ENCODE measurements around the gene TTLL4.
A peak's percentile ranks its signal among the peaks of the same experiment; 100 is the strongest.
"Not testable (repeated sequence)": the region's sequence is repeated elsewhere in the genome, so short reads cannot be mapped to it uniquely, and the experiment has no call there.

Gene TTLL4

GRCh38 chr2:218687400-218688060 lies 23.1 kb upstream of the TTLL4 start:
- H3K4me2 ChIP-seq (ENCODE audit: low read length); H3F3A ChIP-seq (ENCODE audit: control insufficient read depth, insufficient read depth); H3K4me1 ChIP-seq (ENCODE audit: control insufficient read depth, low read length); H3K27me3 ChIP-seq (ENCODE audit: control insufficient read depth, low read length); H3K9me3 ChIP-seq (ENCODE audit: control insufficient read depth, insufficient read depth, low read length); H3K27ac ChIP-seq (ENCODE audit: low read depth, low read length); H3K4me3 ChIP-seq (ENCODE audit: low read length); H3K36me3 ChIP-seq (ENCODE audit: control insufficient read depth, low read length); H3K79me2 ChIP-seq (ENCODE audit: control insufficient read depth, low read length); H4K20me1 ChIP-seq (ENCODE audit: control insufficient read depth, insufficient read depth, low read depth, low read length); H3K9me2 ChIP-seq (replicated peaks; ENCODE audit: control insufficient read depth, low read length): not testable (repeated sequence)
- peak; percentile 76 for TF ChIP-seq CTCF (IDR thresholded peaks at IDR 0.05; ENCODE audit: low read depth, low read length, poor library complexity, severe bottlenecking)

GRCh38 chr2:218691234-218691633 lies 19.4 kb upstream of the TTLL4 start:
- H4K20me1 ChIP-seq (ENCODE audit: control insufficient read depth, insufficient read depth, low read depth, low read length): no peaks in the 10 kb centered on the region
- H3K4me2 ChIP-seq (ENCODE audit: low read length): no peak overlapping the region
- no peaks in the 10 kb centered on the region for H3F3A ChIP-seq (ENCODE audit: control insufficient read depth, insufficient read depth)
- no peaks in the 10 kb centered on the region for H3K9me2 ChIP-seq (replicated peaks; ENCODE audit: control insufficient read depth, low read length)
- H3K79me2 ChIP-seq (ENCODE audit: control insufficient read depth, low read length): no peaks in the 10 kb centered on the region
- TF ChIP-seq CTCF (IDR thresholded peaks at IDR 0.05; ENCODE audit: low read depth, low read length, poor library complexity, severe bottlenecking) (no peak), EZH2phosphoT487 (IDR thresholded peaks at IDR 0.05; ENCODE audit: borderline replicate concordance, low read length) (no peak)
- H3K27ac ChIP-seq (ENCODE audit: low read depth, low read length): no peak overlapping the region
- no peak overlapping the region for H3K4me3 ChIP-seq (ENCODE audit: low read length)
- no peaks in the 10 kb centered on the region for H3K9me3 ChIP-seq (ENCODE audit: control insufficient read depth, insufficient read depth, low read length)
- peaks cover 3% of the 10 kb centered on the region; the same call in 1 of the 2 replicates for H3K36me3 ChIP-seq (ENCODE audit: control insufficient read depth, low read length)
- H3K27me3 ChIP-seq (ENCODE audit: control insufficient read depth, low read length): no peaks in the 10 kb centered on the region
- H3K4me1 ChIP-seq (ENCODE audit: control insufficient read depth, low read length): 0 out of 2 replicates have a peak, but pooled peaks cover 3% of the 10 kb centered on the region

GRCh38 chr2:218694405-218695145 lies 16.1 kb upstream of the TTLL4 start:
- Histone ChIP-seq H3K27me3 (ENCODE audit: control insufficient read depth, low read length) (no peaks in the 10 kb centered on the region), H3F3A (ENCODE audit: control insufficient read depth, insufficient read depth) (no peaks in the 10 kb centered on the region), H3K9me2 (replicated peaks; ENCODE audit: control insufficient read depth, low read length) (no peaks in the 10 kb centered on the region), H3K27ac (ENCODE audit: low read depth, low read length) (no peak overlapping the region), H3K4me2 (ENCODE audit: low read length) (no peak overlapping the region), H3K79me2 (ENCODE audit: control insufficient read depth, low read length) (no peaks in the 10 kb centered on the region), H3K4me1 (ENCODE audit: control insufficient read depth, low read length) (no peaks in the 10 kb centered on the region), H3K4me3 (ENCODE audit: low read length) (no peak overlapping the region), H3K9me3 (ENCODE audit: control insufficient read depth, insufficient read depth, low read length) (no peaks in the 10 kb centered on the region), H4K20me1 (ENCODE audit: control insufficient read depth, insufficient read depth, low read depth, low read length) (no peaks in the 10 kb centered on the region), H3K36me3 (ENCODE audit: control insufficient read depth, low read length) (peaks cover 3% of the 10 kb centered on the region; the same call in 1 of the 2 replicates)
- no peak for TF ChIP-seq CTCF (IDR thresholded peaks at IDR 0.05; ENCODE audit: low read depth, low read length, poor library complexity, severe bottlenecking)
- TF ChIP-seq EZH2phosphoT487 (IDR thresholded peaks at IDR 0.05; ENCODE audit: borderline replicate concordance, low read length): no peak
